Measurements from ENCODE around the gene FNDC3B. TPM values are rescaled to one million over a fixed set of nuclear protein-coding genes. Genes with fewer than 3 reads are reported as not detected.

Gene FNDC3B
- total RNA-seq, 2 donors from 2014 or later: 80.6 to 107 TPM

GRCh38 chr3:172130717-172131050, 91.3 kb downstream of the FNDC3B start:
- Histone ChIP-seq H3K27me3 (ENCODE audit: control insufficient read depth, insufficient read depth, low read length, poor library complexity, severe bottlenecking) (no peaks in the 10 kb centered on the region), H3K4me3 (ENCODE audit: low read length) (no peak overlapping the region), H3K36me3 (ENCODE audit: control insufficient read depth, insufficient read depth, low read length) (peaks cover 56% of the 10 kb centered on the region), H3K4me1 (ENCODE audit: control insufficient read depth, insufficient read depth, low read length) (peaks cover 8% of the 10 kb centered on the region), H3K9me3 (ENCODE audit: control insufficient read depth, low read length) (no peaks in the 10 kb centered on the region), H3K9ac (ENCODE audit: extremely low read depth, low read length, poor library complexity, severe bottlenecking) (no peak overlapping the region), H3K27ac (ENCODE audit: low read depth, low read length) (no peak overlapping the region)
- Mint-ChIP-seq H3K27me3 (ENCODE audit: insufficient read depth) (no peaks in the 10 kb centered on the region), H3K36me3 (ENCODE audit: low read depth) (peaks cover 49% of the 10 kb centered on the region), H3K9me3 (no peaks in the 10 kb centered on the region), H3K4me3 (no peak overlapping the region), H3K27ac (no peak overlapping the region), H3K4me1 (peaks cover 46% of the 10 kb centered on the region)
- 96 to 100% methylated on average over 1 to 2 of the region's 2 CpGs for WGBS, 2 experiments (ENCODE audit: insufficient coverage in 1 of 2, insufficient read length in 1 of 2)
- no peak for TF ChIP-seq CTCF (conservative IDR thresholded peaks at IDR 0.05)
- DNase-seq: no peak

GRCh38 chr3:172131746-172132145, 92.4 kb downstream of the FNDC3B start:
- no peaks in the 10 kb centered on the region for H3K27me3 ChIP-seq (ENCODE audit: control insufficient read depth, insufficient read depth, low read length, poor library complexity, severe bottlenecking)
- no peaks in the 10 kb centered on the region for H3K27me3 Mint-ChIP-seq (ENCODE audit: insufficient read depth)
- no peak overlapping the region for H3K4me3 Mint-ChIP-seq
- H3K9ac ChIP-seq (ENCODE audit: extremely low read depth, low read length, poor library complexity, severe bottlenecking): no peak overlapping the region
- H3K27ac ChIP-seq (ENCODE audit: low read depth, low read length): no peak overlapping the region
- peaks cover 10% of the 10 kb centered on the region for H3K4me1 ChIP-seq (ENCODE audit: control insufficient read depth, insufficient read depth, low read length)
- H3K36me3 ChIP-seq (ENCODE audit: control insufficient read depth, insufficient read depth, low read length): peaks cover 52% of the 10 kb centered on the region
- no peaks in the 10 kb centered on the region for H3K9me3 Mint-ChIP-seq
- DNase-seq: no peak
- no peaks in the 10 kb centered on the region for H3K9me3 ChIP-seq (ENCODE audit: control insufficient read depth, low read length)
- H3K27ac Mint-ChIP-seq: no peak overlapping the region
- H3K4me1 Mint-ChIP-seq: peaks cover 44% of the 10 kb centered on the region
- no peak overlapping the region for H3K4me3 ChIP-seq (ENCODE audit: low read length)
- H3K36me3 Mint-ChIP-seq (ENCODE audit: low read depth): peaks cover 45% of the 10 kb centered on the region
- TF ChIP-seq CTCF (conservative IDR thresholded peaks at IDR 0.05): no peak
- WGBS, 2 experiments (ENCODE audit: insufficient coverage in 1 of 2, insufficient read length in 1 of 2): 91 to 100% methylated on average over 1 of the region's 1 CpG

GRCh38 chr3:172132159-172132586, 92.8 kb downstream of the FNDC3B start:
- no peaks in the 10 kb centered on the region for H3K27me3 ChIP-seq (ENCODE audit: control insufficient read depth, insufficient read depth, low read length, poor library complexity, severe bottlenecking)
- Mint-ChIP-seq H3K4me1 (peaks cover 44% of the 10 kb centered on the region), H3K36me3 (ENCODE audit: low read depth) (peaks cover 44% of the 10 kb centered on the region), H3K9me3 (no peaks in the 10 kb centered on the region), H3K4me3 (no peak overlapping the region), H3K27ac (no peak overlapping the region), H3K27me3 (ENCODE audit: insufficient read depth) (no peaks in the 10 kb centered on the region)
- no peaks in the 10 kb centered on the region for H3K9me3 ChIP-seq (ENCODE audit: control insufficient read depth, low read length)
- TF ChIP-seq CTCF (conservative IDR thresholded peaks at IDR 0.05): no peak
- H3K27ac ChIP-seq (ENCODE audit: low read depth, low read length): no peak overlapping the region
- WGBS, 2 experiments (ENCODE audit: insufficient coverage in 1 of 2, insufficient read length in 1 of 2): 89 to 94% methylated on average over 2 to 4 of the region's 4 CpGs
- H3K4me3 ChIP-seq (ENCODE audit: low read length): no peak overlapping the region
- H3K9ac ChIP-seq (ENCODE audit: extremely low read depth, low read length, poor library complexity, severe bottlenecking): no peak overlapping the region
- DNase-seq: no peak
- peaks cover 54% of the 10 kb centered on the region for H3K36me3 ChIP-seq (ENCODE audit: control insufficient read depth, insufficient read depth, low read length)
- peaks cover 10% of the 10 kb centered on the region for H3K4me1 ChIP-seq (ENCODE audit: control insufficient read depth, insufficient read depth, low read length)

All from endodermal cell (in vitro differentiated cells).